H1 (cell line): Measurements from ENCODE around the gene SRSF6. TPM values are rescaled to one million over a fixed set of nuclear protein-coding genes. Genes with fewer than 3 reads are reported as not detected.

Experiments
- polyA plus RNA-seq, 7 experiments: library from polyadenylated mRNA; depleted of rRNA in 3 of 7; stranded (reverse) in 5 of 7; unstranded in 2 of 7; fragments of >200 nt in 5 of 7; fragments of 200-250 nt in 2 of 7; gene quantifications; 1 replicate in 5 of 7; 2 replicates in 1 of 7; 4 replicates in 1 of 7; pipeline versions ENCODE4 v1.2.1 to v1.2.3, GENCODE V29; 2011 to 2013; ENCODE audit warnings: missing spikeins in 2 of 7, mixed read lengths in 2 of 7
- total RNA-seq: library from RNA; stranded (reverse); fragmentation: NEBNext Ultra II Directional; extraction: Animal tissue kit (Norgen Biotek cat#: 25700); gene quantifications from 2 replicates; pipeline ENCODE4 v1.2.1, GENCODE V29; 2021
- TF ChIP-seq, protein P1 (sequence below): fragments of 300-600 bp; sonication (generic); IDR thresholded peaks from 2 replicates; pipeline ENCODE4 v1.7.1; 2012; ENCODE audit warnings: low read length, moderate library complexity, mild to moderate bottlenecking, inconsistent platforms; ENCODE audit not compliant: insufficient replicate concordance

Gene SRSF6
- total and polyA plus RNA-seq, 2 of the 8 experiments (the other 6 are each of a cell fraction or from before 2014, with no cell fraction given) = 48.0 to 171 TPM

DNA sequence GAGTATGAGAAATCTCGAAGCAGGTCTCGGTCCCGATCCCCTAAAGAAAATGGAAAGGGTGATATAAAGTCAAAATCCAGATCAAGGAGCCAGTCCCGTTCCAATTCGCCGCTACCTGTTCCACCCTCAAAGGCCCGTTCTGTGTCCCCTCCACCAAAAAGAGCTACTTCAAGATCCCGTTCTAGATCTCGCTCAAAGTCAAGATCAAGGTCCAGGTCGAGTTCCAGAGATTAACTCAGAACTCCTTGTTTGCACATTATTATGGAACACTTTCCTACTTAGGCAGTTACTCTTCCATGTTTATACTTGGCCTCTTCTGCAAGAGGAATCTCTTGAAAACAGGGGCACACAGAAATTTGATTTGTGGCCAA, 3.1 kb downstream of the SRSF6 start (continued):
- TF ChIP-seq, protein P1, sequence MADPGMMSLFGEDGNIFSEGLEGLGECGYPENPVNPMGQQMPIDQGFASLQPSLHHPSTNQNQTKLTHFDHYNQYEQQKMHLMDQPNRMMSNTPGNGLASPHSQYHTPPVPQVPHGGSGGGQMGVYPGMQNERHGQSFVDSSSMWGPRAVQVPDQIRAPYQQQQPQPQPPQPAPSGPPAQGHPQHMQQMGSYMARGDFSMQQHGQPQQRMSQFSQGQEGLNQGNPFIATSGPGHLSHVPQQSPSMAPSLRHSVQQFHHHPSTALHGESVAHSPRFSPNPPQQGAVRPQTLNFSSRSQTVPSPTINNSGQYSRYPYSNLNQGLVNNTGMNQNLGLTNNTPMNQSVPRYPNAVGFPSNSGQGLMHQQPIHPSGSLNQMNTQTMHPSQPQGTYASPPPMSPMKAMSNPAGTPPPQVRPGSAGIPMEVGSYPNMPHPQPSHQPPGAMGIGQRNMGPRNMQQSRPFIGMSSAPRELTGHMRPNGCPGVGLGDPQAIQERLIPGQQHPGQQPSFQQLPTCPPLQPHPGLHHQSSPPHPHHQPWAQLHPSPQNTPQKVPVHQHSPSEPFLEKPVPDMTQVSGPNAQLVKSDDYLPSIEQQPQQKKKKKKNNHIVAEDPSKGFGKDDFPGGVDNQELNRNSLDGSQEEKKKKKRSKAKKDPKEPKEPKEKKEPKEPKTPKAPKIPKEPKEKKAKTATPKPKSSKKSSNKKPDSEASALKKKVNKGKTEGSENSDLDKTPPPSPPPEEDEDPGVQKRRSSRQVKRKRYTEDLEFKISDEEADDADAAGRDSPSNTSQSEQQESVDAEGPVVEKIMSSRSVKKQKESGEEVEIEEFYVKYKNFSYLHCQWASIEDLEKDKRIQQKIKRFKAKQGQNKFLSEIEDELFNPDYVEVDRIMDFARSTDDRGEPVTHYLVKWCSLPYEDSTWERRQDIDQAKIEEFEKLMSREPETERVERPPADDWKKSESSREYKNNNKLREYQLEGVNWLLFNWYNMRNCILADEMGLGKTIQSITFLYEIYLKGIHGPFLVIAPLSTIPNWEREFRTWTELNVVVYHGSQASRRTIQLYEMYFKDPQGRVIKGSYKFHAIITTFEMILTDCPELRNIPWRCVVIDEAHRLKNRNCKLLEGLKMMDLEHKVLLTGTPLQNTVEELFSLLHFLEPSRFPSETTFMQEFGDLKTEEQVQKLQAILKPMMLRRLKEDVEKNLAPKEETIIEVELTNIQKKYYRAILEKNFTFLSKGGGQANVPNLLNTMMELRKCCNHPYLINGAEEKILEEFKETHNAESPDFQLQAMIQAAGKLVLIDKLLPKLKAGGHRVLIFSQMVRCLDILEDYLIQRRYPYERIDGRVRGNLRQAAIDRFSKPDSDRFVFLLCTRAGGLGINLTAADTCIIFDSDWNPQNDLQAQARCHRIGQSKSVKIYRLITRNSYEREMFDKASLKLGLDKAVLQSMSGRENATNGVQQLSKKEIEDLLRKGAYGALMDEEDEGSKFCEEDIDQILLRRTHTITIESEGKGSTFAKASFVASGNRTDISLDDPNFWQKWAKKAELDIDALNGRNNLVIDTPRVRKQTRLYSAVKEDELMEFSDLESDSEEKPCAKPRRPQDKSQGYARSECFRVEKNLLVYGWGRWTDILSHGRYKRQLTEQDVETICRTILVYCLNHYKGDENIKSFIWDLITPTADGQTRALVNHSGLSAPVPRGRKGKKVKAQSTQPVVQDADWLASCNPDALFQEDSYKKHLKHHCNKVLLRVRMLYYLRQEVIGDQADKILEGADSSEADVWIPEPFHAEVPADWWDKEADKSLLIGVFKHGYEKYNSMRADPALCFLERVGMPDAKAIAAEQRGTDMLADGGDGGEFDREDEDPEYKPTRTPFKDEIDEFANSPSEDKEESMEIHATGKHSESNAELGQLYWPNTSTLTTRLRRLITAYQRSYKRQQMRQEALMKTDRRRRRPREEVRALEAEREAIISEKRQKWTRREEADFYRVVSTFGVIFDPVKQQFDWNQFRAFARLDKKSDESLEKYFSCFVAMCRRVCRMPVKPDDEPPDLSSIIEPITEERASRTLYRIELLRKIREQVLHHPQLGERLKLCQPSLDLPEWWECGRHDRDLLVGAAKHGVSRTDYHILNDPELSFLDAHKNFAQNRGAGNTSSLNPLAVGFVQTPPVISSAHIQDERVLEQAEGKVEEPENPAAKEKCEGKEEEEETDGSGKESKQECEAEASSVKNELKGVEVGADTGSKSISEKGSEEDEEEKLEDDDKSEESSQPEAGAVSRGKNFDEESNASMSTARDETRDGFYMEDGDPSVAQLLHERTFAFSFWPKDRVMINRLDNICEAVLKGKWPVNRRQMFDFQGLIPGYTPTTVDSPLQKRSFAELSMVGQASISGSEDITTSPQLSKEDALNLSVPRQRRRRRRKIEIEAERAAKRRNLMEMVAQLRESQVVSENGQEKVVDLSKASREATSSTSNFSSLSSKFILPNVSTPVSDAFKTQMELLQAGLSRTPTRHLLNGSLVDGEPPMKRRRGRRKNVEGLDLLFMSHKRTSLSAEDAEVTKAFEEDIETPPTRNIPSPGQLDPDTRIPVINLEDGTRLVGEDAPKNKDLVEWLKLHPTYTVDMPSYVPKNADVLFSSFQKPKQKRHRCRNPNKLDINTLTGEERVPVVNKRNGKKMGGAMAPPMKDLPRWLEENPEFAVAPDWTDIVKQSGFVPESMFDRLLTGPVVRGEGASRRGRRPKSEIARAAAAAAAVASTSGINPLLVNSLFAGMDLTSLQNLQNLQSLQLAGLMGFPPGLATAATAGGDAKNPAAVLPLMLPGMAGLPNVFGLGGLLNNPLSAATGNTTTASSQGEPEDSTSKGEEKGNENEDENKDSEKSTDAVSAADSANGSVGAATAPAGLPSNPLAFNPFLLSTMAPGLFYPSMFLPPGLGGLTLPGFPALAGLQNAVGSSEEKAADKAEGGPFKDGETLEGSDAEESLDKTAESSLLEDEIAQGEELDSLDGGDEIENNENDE = no peak
